Right lobe of liver (tissue), 6 donors: Measurements from ENCODE around the gene KRT34. TPM values are rescaled to one million over a fixed set of nuclear protein-coding genes. Genes with fewer than 3 reads are reported as not detected.
"Not testable (repeated sequence)": the region's sequence is repeated elsewhere in the genome, so short reads cannot be mapped to it uniquely, and the experiment has no call there.

Experiments used
- ATAC-seq, 4 donors: fragments of 200-7000 bp; cut with Tn5 transposase; one replicate each; pipeline ENCODE4 v1.9.1; 2020; ENCODE audit warnings: mild to moderate bottlenecking in 4 of 4, moderate library complexity in 4 of 4
- DNase-seq, 3 donors: peaks; one replicate each; pipeline ENCODE4 v3.0.0-alpha.2; 2020
- H3K27ac ChIP-seq, 3 donors: fragments of 200-600 bp; one replicate each; pipeline ENCODE4 v1.8.0; 2022
- H3K27me3 ChIP-seq, 2 donors: fragments of 200-600 bp; one replicate each; pipeline ENCODE4 v1.8.0; 2022
- H3K36me3 ChIP-seq, 4 donors: fragments of 200-600 bp; sonication (generic) in 1 of 4; one replicate each; pipeline versions ENCODE4 v1.5.1 to v1.8.0; 2017 to 2022; ENCODE audit warnings: control low read depth in 1 of 4
- H3K4me1 ChIP-seq, 4 donors: fragments of 200-600 bp; sonication (generic) in 1 of 4; one replicate each; pipeline versions ENCODE4 v1.5.1 to v1.8.0; 2017 to 2022; ENCODE audit warnings: control low read depth in 1 of 4
- H3K4me3 ChIP-seq, 3 donors: fragments of 200-600 bp; one replicate each; pipeline ENCODE4 v1.8.0; 2022
- H3K9me3 ChIP-seq, 4 donors: fragments of 200-600 bp; sonication (generic) in 1 of 4; one replicate each; pipeline versions ENCODE4 v1.5.1 to v1.8.0; 2017 to 2022; ENCODE audit warnings: control low read depth in 1 of 4
- CTCF ChIP-seq, 4 donors: fragments of 200-600 bp in 3 of 4; fragments of 450-650 bp in 1 of 4; IDR thresholded peaks; one replicate each; pipeline versions ENCODE4 v1.5.1 to v1.8.0; 2016 to 2022; ENCODE audit warnings: antibody characterized with exemption in 4 of 4, mild to moderate bottlenecking in 2 of 4
- POLR2A ChIP-seq: fragments of 450-650 bp; IDR thresholded peaks from one replicate; pipeline ENCODE4 v1.6.1; 2017; ENCODE audit warnings: antibody characterized with exemption, mild to moderate bottlenecking
- WGBS: methylation state at CpG from one replicate; pipeline ENCODE4 v1.1.6; 2018; ENCODE audit warnings: low coverage, low lambda C conversion rate; ENCODE audit not compliant: insufficient coverage; ENCODE audit errors: missing lambda C conversion rate; 5-methylcytosine and 5-hydroxymethylcytosine counted together
- intact Hi-C, 2 donors: fragments of 100-400 bp; cut with DNase I; formaldehyde crosslinking; loops; one replicate each; pipeline versions ENCODE4 v1.11.2 to v1.14.1; 2022
- total RNA-seq, 6 experiments: library from RNA; depleted of rRNA in 2 of 6; stranded (reverse); fragments of >200 nt in 2 of 6; fragmentation: NEBNext Ultra II Directional in 3 of 6; extraction: Animal tissue kit (Norgen Biotek cat#: 25700) in 3 of 6; gene quantifications; one replicate each; pipeline versions ENCODE4 v1.1.0 to v1.2.4, GENCODE V29; 2016 to 2023
- donor health status: DM: no; HTN: yes; CAD: no.
- donor health status: DM: no; HTN: no; CAD: no.
- donor health status: DM: no; HTN: no; CAD: no.
- donor health status: DM: no; HTN: yes; CAD: no.
- donor health status: DM: no; HTN: yes; CAD: no.

Gene KRT34
- total RNA-seq, 6 experiments from 2014 or later, result not detected

- no peak for TF ChIP-seq POLR2A
- TF ChIP-seq CTCF (IDR thresholded peaks at IDR 0.05), result no peak
- Histone ChIP-seq H3K4me3 (no peak overlapping the region), H3K27ac (no peak overlapping the region), H3K4me1 (no peaks in the 10 kb centered on the region), H3K9me3 (no peaks in the 10 kb centered on the region), H3K27me3 (no peaks in the 10 kb centered on the region), H3K36me3 (no peaks in the 10 kb centered on the region)
- ATAC-seq (no peak), DNase-seq (no peak)
- intact Hi-C loops, result no loop called here
- 57% methylated on average over 1 of the region's 1 CpG for WGBS
Measured at GRCh38 chr17:41395611-41396010, 13.5 kb upstream of the KRT34 start.

- H3K27me3 ChIP-seq, H3K27ac ChIP-seq, DNase-seq, H3K4me1 ChIP-seq, H3K4me3 ChIP-seq, H3K36me3 ChIP-seq, intact Hi-C loops, H3K9me3 ChIP-seq, ATAC-seq: not testable (repeated sequence)
- WGBS, result 60% methylated on average over 4 of the region's 12 CpGs
Measured at GRCh38 chr17:41395044-41395443, 12.9 kb upstream of the KRT34 start.

GRCh38 chr17:41394254-41394996 lies 12.3 kb upstream of the KRT34 start:
- no peak overlapping the region for H3K4me3 ChIP-seq
- WGBS, result 79% methylated on average over 7 of the region's 10 CpGs
- H3K36me3 ChIP-seq, result no peaks in the 10 kb centered on the region
- H3K27ac ChIP-seq, result no peak overlapping the region
- ATAC-seq, result no peak
- DNase-seq, result no peak
- intact Hi-C loops, result no loop called here
- no peaks in the 10 kb centered on the region for H3K9me3 ChIP-seq
- no peaks in the 10 kb centered on the region for H3K4me1 ChIP-seq
- no peaks in the 10 kb centered on the region for H3K27me3 ChIP-seq
- no peak for TF ChIP-seq POLR2A
- TF ChIP-seq CTCF (IDR thresholded peaks at IDR 0.05), result no peak

- no peak for ATAC-seq
- intact Hi-C loops, result no loop called here
- H3K4me1 ChIP-seq, result no peaks in the 10 kb centered on the region
- no peak for DNase-seq
- H3K9me3 ChIP-seq, result no peaks in the 10 kb centered on the region
- H3K27ac ChIP-seq, result no peak overlapping the region
- H3K36me3 ChIP-seq, result no peaks in the 10 kb centered on the region
- WGBS, result 100% methylated on average over 2 of the region's 10 CpGs
- H3K4me3 ChIP-seq, result no peak overlapping the region
- no peak for TF ChIP-seq POLR2A
- no peak for TF ChIP-seq CTCF (IDR thresholded peaks at IDR 0.05)
- no peaks in the 10 kb centered on the region for H3K27me3 ChIP-seq
Measured at GRCh38 chr17:41393826-41394225, 11.7 kb upstream of the KRT34 start.

GRCh38 chr17:41393294-41393693 lies 11.2 kb upstream of the KRT34 start:
- Histone ChIP-seq H3K4me1 (no peaks in the 10 kb centered on the region), H3K27me3 (no peaks in the 10 kb centered on the region), H3K9me3 (no peaks in the 10 kb centered on the region), H3K27ac (no peak overlapping the region), H3K36me3 (no peaks in the 10 kb centered on the region), H3K4me3 (no peak overlapping the region)
- TF ChIP-seq CTCF (IDR thresholded peaks at IDR 0.05), result no peak
- TF ChIP-seq POLR2A, result no peak
- intact Hi-C loops, result no loop called here
- DNase-seq (no peak), ATAC-seq (peak; percentile 33 to 62 (median 44))
- 40% methylated on average over 4 of the region's 5 CpGs for WGBS
